HT-29 (cell line): ENCODE results near the gene OSMR. TPM values are rescaled to one million over a fixed set of nuclear protein-coding genes. Genes with fewer than 3 reads are reported as not detected.

Experiments used
- total RNA-seq: library from RNA; depleted of rRNA; stranded (reverse); fragments of >200 nt; shearing (Covaris generic); gene quantifications from 2 replicates; pipeline ENCODE4 v1.2.3, GENCODE V29; 2014; rRNA removed

OSMR gene
- total RNA-seq, 1 experiment from 2014 or later = not detected

Other genes with a start within 250 kb of the OSMR start
- 11.3 and 12.8 TPM in 2 replicates for gene RICTOR, start 228.4 kb downstream of the OSMR start, total RNA-seq